Raji (cell line): ENCODE measurements around the gene PRDM11.

Experiments
- POLR2A ChIP-seq: IDR thresholded peaks from 2 replicates; pipeline ENCODE4 v1.6.1; 2011; ENCODE audit warnings: low read depth, low read length, control low read depth; ENCODE audit not compliant: insufficient read depth

Gene PRDM11

GRCh38 chr11:45204761-45205160 lies 58.3 kb downstream of the PRDM11 start:
- TF ChIP-seq POLR2A = no peak

- no peak for TF ChIP-seq POLR2A
Measured at GRCh38 chr11:45205978-45206377, 59.5 kb downstream of the PRDM11 start.

- no peak for TF ChIP-seq POLR2A
Measured at GRCh38 chr11:45208135-45208534, 61.7 kb downstream of the PRDM11 start.

- TF ChIP-seq POLR2A = no peak
Measured at GRCh38 chr11:45209000-45209879, 62.8 kb downstream of the PRDM11 start.

- no peak for TF ChIP-seq POLR2A
Measured at GRCh38 chr11:45209891-45210699, 63.7 kb downstream of the PRDM11 start.

GRCh38 chr11:45210846-45211245 lies 64.4 kb downstream of the PRDM11 start:
- TF ChIP-seq POLR2A = no peak

GRCh38 chr11:45211732-45212131 lies 65.3 kb downstream of the PRDM11 start:
- TF ChIP-seq POLR2A = no peak

- TF ChIP-seq POLR2A = no peak
Measured at GRCh38 chr11:45212566-45213315, 66.3 kb downstream of the PRDM11 start.

- TF ChIP-seq POLR2A = no peak
Measured at GRCh38 chr11:45213316-45213665, 66.9 kb downstream of the PRDM11 start.

- no peak for TF ChIP-seq POLR2A
Measured at GRCh38 chr11:45213717-45214116, 67.3 kb downstream of the PRDM11 start.

GRCh38 chr11:45215098-45215865 lies 68.8 kb downstream of the PRDM11 start:
- TF ChIP-seq POLR2A = no peak

- TF ChIP-seq POLR2A = no peak
Measured at GRCh38 chr11:45216031-45216430, 69.6 kb downstream of the PRDM11 start.

- TF ChIP-seq POLR2A = no peak
Measured at GRCh38 chr11:45216901-45217300, 70.5 kb downstream of the PRDM11 start.

GRCh38 chr11:45217991-45218390 lies 71.6 kb downstream of the PRDM11 start:
- TF ChIP-seq POLR2A = no peak

- no peak for TF ChIP-seq POLR2A
Measured at GRCh38 chr11:45218705-45219104, 72.3 kb downstream of the PRDM11 start.
